ENCODE measurements around the gene ARL8A.
"Not testable (repeated sequence)": the region's sequence is repeated elsewhere in the genome, so short reads cannot be mapped to it uniquely, and the experiment has no call there.

Gene ARL8A

GRCh38 chr1:202173993-202174392 is 29.5 kb upstream of the ARL8A start:
- no peak for DNase-seq (ENCODE audit: low spot score)

GRCh38 chr1:202172015-202172355 is 27.4 kb upstream of the ARL8A start:
- no peak for DNase-seq (ENCODE audit: low spot score)

- DNase-seq (ENCODE audit: low spot score) = no peak
These were observed 26.9 kb upstream of the ARL8A start for GRCh38 chr1:202171292-202172014.

- DNase-seq (ENCODE audit: low spot score) = peak; percentile 72
These were observed 26.2 kb upstream of the ARL8A start for GRCh38 chr1:202170726-202171125.

- DNase-seq (ENCODE audit: low spot score) = no peak
These were observed 24.3 kb upstream of the ARL8A start for GRCh38 chr1:202168861-202169260.

GRCh38 chr1:202167708-202168415 is 23.3 kb upstream of the ARL8A start:
- no peak for DNase-seq (ENCODE audit: low spot score)

GRCh38 chr1:202167054-202167453 is 22.5 kb upstream of the ARL8A start:
- DNase-seq (ENCODE audit: low spot score) = not testable (repeated sequence)

- no peak for DNase-seq (ENCODE audit: low spot score)
These were observed 21.7 kb upstream of the ARL8A start for GRCh38 chr1:202165942-202166843.

GRCh38 chr1:202165267-202165941 is 20.9 kb upstream of the ARL8A start:
- no peak for DNase-seq (ENCODE audit: low spot score)

GRCh38 chr1:202164271-202165037 is 19.9 kb upstream of the ARL8A start:
- DNase-seq (ENCODE audit: low spot score) = peak; percentile 58

GRCh38 chr1:202163281-202164270 is 19.0 kb upstream of the ARL8A start:
- no peak for DNase-seq (ENCODE audit: low spot score)

GRCh38 chr1:202162418-202163280 is 18.1 kb upstream of the ARL8A start:
- no peak for DNase-seq (ENCODE audit: low spot score)

- peak; percentile 46 for DNase-seq (ENCODE audit: low spot score)
These were observed 17.5 kb upstream of the ARL8A start for GRCh38 chr1:202162047-202162417.

GRCh38 chr1:202161151-202162046 is 16.9 kb upstream of the ARL8A start:
- DNase-seq (ENCODE audit: low spot score) = no peak

- DNase-seq (ENCODE audit: low spot score) = peak; percentile 80
These were observed 15.9 kb upstream of the ARL8A start, which contains the start of gene PTPN7 for GRCh38 chr1:202160377-202160940. PTPN7 (minus strand) TSS chr1:202160602; CDS start chr1:202159402, 1,200 bp downstream.

- DNase-seq (ENCODE audit: low spot score) = peak; percentile 70
These were observed 15.2 kb upstream of the ARL8A start for GRCh38 chr1:202159534-202160371.
